HG03103 (cell line): ENCODE results near the gene RALA.
A peak's percentile ranks its signal among the peaks of the same experiment; 100 is the strongest.
"Not testable (repeated sequence)": the region's sequence is repeated elsewhere in the genome, so short reads cannot be mapped to it uniquely, and the experiment has no call there.

ENCODE experiments used
- ATAC-seq: cut with Tn5 transposase; IDR thresholded peaks from one replicate; pipeline ENCODE4 v1.9.1; 2021; ENCODE audit warnings: low read depth; ENCODE audit not compliant: unreplicated experiment

RALA gene

DNA sequence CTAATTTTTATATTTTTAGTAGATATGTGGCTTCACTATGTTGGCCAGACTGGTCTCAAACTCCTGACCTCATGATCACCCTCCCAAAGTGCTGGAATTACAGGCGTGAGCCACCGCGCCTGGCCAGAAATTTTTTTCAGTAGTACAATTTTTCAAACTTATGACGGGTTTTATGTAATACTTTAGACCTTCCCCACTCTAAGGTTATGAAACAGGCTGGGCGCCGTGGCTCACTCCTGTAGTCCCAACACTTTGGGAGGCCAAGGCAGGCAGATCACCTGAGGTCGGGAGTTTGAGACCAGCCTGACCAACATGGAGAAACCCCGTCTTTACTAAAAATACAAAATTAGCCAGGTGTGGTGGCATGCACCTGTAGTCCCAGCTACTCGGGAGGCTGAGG lies 56.5 kb downstream of the RALA start:
- ATAC-seq = not testable (repeated sequence)

DNA sequence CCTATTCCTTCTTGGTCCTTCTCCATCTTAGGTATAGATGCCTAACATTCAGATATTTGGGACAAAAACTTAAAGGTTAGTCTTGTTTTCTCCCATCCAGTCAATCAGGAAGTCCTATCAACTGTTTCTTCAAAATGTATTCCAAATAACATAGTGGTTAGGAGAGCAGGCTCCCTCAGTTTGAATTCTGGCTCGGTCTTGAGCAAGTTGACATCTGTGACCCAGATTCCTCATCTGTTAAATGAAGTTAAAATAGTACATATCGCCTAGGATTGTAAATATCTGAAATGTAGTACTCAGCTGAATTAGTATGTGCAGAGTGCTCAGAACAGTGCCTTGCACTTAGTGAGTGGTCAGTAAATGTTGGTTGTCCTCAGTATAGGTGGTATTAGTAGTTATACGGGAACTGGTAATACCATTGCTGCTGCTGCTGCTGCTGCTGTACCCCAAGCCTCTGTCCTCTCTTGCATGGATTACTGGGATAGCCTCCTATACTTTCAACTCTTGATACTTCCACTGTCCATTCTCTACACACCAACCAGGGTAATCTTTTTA lies 58.6 kb downstream of the RALA start:
- ATAC-seq = no peak

DNA sequence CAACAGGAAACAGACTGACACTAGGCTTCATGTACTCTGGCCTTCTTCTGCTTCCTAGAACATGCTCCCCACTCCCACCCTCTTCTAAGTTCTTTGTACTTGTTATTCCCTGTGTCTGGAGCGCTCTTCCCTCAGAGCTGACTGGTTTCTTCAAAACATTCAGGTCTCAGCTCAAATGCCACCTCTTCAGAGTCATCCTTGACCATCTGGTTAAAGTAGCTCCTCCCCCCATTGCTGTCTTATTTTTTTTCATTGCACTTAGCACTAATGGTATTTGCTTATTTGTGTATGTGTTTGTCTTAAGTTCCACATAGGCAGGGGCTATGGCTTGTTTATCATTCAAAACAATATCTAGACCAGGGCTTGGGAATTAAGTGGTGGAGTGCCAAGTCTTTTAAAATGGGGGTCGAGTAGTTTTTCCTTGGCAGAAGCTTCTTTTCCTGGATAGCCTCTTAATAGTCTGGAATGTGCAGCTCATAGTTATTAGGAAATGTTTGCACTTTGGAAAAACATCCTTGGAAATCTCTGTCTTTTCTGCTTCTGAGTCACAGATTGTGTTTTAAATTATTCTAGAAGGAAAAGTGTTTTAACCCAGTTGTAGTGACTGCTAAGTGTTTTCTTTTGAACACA lies 60.0 kb downstream of the RALA start:
- no peak for ATAC-seq

DNA sequence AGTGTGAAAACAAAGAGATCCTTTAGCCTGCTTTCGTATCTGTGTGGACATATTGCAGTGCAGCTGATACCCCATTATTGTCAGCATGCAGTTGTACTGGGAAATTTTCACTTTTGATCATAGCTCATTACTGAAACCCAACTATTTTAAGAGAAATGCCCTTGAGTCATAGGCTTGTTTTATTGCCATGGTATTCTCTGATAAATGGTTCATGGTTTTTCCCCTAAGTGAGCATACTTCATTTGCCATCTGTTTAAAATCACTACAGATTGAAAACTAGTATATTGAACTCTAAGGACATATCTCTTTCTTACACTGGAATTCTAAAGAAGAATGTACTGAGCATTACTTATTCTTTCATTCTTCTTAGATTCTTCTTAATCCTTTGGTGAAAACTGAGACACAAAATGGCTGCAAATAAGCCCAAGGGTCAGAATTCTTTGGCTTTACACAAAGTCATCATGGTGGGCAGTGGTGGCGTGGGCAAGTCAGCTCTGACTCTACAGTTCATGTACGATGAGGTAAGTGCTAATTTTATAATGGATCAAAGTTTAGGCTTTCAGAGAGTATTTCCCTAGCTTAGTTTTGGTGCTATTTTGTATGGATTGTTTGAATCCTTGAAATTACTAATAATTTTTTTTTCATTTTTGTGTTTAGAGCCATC lies 63.0 kb downstream of the RALA start:
- ATAC-seq = peak; percentile 62

DNA sequence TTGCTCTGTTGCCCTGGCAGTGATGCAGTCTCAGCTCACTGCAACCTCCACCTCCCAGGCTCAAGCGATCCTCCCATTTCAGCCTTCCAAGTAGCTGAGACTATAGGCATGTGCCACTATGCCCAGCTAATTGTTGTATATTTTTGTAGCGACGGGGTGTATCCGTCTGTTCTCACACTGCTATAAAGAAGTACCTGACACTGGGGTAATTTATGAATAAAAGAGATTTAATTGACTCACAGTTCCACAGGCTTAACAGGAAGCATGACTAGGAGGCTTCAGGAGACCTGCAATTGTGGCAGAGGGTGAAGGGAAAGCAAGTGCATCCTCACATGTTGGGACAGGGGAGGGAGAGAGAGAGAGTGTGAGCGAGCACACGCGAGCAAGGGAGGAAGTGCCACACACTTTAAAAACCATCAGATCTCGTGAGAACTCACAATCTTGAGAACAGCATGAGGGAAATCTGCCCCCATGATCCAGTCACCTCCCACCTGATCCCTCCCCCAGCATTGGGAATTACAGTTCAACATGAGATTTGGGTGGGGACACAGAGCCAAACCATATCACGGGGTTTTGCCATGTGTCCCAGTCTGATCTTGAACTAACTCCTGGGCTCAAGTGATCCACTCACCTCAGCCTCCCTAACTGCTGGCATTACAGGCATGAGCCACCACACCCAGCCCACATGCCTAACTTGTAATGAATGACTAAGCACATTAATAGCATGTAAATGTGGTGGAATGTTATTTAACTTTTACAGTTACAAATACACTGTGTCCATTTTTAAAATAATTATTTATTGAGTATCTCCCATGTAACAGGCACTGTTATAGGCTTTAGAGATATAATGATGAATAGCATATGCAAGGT lies 65.5 kb downstream of the RALA start:
- no peak for ATAC-seq

DNA sequence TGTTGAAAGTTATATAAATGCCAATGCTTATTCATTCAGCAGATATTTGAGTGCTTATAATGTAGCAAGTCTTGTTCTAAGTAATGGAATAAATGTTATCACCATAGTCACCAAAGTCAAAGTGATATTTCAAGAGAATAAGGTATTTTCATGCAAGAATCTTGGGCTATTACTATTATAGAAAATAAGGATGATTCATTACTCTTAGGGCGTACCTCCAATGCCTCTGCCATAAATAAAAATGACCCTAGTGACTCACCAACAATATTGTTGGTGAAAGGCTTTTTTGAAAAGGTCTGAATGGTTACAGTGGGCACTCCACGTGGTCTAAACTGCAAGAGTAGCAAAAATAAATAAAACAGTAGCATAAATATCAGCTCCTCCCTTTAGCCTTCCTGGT lies 68.4 kb downstream of the RALA start:
- no peak for ATAC-seq

DNA sequence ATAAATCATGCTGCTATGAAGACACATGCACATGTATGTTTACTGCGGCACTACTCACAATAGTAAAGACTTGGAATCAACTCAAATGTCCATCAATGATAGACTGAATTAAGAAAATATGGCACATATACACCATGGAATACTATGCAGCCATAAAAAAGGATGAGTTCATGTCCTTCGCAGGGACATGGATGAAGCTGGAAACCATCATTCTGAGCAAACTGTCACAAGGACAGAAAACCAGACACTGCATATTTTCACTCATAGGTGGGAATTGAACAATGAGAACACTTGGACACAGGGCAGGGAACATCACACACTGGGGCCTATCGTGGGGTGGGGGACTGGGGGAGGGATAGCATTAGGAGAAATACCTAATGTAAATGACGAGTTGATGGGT lies 69.7 kb downstream of the RALA start:
- not testable (repeated sequence) for ATAC-seq

DNA sequence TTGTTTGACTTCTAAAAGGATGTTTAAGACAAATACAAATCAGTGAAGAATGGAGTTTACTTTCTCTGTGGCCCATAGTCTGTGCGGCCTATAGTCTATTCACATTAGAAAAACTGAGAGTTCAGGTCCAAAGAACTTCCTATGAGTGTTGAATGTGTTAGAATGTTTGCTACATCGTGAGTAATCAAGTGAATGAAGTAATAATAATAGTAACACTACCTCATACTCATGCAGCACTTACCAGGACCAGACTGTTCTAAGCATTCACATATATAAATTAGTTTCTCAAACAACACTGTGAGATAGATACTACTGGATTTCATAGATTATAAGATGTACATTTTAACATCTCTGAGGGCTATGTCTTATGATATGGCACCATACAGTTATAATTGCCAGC lies 70.4 kb downstream of the RALA start:
- no peak for ATAC-seq

DNA sequence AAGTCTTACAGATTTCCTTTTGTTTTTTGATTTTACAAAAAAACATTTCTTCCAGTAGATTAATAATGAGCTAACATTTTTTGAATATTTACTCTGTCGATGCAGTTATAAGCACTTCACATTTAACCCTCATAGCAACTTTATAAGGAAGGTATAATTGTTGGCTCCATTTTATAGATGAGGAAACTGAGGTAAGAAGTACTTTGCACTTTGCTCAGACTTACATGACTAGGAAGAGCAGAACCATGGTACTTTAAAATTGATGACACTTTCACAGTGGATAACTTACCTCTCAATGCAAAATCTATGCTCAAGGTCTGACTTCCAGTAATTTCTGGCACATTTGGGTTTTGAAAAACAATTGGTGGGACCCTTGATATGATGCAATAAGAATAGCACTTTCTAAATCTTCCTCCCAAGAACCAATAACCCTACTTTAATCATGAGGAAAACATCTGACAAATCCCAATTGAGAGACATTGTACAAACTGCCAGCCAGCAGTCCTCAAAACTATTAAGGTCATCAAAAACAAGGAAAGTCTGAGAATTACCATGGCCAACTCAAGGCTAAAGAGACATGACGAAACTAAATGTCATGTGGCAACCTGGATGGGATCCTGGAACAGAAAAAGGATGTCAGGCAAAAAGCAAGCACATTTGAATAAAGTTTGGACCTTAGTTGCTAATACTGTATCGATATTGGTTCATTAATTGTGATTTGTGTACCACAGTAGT lies 72.6 kb downstream of the RALA start:
- ATAC-seq = no peak

DNA sequence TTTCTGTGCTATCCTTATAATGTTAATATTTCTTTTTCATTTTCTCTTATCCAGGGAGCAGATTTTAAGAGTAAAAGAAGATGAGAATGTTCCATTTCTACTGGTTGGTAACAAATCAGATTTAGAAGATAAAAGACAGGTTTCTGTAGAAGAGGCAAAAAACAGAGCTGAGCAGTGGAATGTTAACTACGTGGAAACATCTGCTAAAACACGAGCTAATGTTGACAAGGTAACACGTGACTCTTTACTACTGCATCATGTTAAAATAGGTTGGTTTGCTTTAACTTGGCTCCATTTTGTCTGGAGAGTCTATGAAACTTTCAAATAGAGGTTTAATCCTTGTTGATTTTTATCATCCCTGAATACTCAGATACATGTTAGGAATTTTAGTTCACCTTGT lies 73.3 kb downstream of the RALA start:
- no peak for ATAC-seq

DNA sequence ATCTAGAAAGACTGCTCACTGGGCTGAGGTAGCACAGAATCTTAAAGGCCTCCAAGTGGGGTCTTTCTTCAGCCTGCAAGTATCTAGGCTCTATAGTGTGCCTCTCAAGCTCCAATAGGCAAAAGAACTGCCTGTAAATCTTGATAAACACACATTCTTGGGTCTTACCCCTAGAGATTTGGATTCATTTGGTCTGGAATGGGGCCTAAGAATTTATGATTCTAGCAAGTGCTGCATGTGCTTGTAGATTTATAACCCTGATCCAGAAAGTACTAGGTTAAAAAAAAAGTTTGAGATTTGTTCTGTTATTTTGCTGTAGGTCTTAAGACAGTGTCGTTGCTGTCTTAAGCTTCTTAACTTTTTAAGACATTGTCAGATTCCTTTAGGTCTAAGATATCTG lies 74.1 kb downstream of the RALA start:
- no peak for ATAC-seq

DNA sequence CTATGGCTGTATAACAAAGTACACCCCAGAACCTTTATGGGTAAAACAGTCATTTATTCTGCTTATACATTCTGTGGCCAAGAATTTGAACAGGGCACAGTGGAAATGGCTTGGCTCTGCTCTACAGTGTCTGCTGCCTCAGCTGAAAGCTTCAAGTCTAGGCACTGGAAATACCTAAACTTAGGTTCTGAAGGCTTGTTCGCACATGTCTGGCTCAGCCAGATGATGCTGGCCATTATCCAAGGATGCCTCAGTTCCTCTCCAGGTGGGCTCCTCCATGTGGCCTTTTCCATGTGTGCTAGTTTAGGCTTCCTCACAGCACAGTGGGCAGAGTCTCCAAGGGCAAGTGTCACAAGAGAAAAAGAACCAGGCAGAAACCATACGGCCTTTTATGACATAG lies 76.8 kb downstream of the RALA start:
- no peak for ATAC-seq

DNA sequence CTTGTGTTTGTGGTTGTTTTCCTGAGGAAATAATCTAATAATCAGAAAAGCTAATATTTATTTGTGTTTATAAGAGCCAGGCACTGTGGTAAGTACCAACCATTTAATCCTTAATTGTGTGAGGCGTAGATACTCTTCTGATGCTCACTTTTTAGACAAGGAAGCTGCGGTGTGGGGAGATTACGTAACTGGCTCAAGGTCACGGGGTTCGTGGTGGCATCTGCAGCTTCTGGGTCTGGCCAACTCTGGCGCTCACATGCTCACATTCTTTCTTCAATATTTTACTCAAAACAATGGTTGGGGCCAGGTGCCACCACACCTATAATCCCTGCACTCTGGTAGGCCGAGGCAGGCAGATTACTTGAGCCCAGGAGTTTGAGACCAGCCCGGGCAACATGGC lies 77.6 kb downstream of the RALA start:
- ATAC-seq = no peak

DNA sequence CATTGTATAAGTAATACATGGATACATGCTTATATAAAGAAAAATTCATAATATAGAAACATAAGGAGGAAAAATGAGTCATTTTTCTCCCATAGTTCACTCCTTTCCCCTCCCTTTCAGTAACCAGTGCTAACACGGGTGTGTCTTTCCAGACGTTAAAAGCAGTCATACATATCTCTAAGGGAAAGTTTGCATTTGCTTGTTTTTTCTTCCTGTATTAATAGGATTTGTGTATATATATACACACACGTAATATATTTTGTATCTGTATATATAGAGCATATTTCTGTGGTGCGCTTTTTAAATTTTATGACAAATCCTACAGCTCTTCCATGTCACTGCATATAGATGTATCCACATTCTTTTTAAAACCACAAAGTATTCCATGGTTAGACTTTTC lies 78.8 kb downstream of the RALA start:
- ATAC-seq = no peak

DNA sequence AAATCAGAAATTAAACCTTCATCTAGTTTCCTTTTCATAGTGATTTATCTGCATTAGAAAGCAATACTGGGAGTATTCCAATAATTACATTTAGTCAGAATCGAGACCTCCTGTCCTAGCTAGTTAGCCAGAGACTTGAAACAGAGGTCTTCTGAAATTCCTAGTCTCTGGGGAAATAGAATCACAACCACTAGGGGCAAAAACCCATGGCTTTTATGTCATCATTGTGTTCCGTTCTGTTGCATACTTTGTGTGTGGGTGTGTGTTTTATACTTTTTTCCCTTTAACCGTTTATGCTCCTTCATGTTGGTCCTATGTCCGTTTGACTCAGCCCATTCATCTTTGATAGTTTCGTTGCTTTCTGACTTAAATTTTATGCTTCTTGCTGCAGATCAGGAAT lies 79.8 kb downstream of the RALA start:
- no peak for ATAC-seq

DNA sequence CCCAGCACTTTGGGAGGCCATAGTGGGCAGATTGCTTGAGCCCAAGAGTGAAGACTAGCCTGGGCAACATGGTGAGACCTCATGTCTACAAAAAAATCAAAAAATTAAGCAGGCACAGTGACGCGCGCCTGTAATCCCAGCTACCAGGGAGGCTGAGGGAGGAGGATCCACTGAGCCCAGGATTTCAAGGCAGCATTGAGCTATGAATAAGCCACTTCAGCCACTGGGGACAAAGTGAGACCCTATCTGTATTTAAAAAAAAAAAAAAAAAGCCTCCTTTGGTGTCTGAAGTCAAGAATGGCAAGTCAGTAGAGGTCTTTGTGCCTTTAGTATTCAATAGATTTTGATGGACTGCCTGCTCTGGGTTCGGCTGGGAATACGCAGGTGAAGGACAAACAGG lies 85.7 kb downstream of the RALA start:
- ATAC-seq = no peak

DNA sequence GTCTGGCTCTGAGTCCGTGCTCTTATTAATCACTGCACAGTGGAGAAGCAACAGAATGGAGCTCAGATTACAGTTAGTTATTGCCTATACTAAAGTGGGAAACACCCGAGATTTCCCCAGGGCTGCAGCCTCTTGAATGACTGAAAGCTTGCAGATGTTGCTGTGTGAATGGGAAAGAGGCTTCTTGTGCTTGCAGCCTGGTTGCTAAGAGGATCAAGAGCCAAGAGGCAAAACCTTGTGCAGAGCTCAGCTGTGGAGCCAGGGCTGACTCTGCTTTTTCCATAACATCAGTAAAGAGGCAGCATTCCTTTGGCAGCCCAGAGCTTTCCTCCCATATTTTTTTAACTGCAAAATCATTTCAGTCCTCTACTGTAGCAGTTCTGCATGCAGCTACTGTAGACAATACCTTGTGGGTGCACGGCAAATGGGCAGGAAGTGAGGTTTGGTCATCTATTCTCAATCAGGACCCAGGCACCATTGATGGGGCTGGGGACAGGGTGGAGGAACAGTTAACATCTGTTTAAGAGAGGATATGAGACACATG lies 86.5 kb downstream of the RALA start:
- peak; percentile 81 for ATAC-seq

DNA sequence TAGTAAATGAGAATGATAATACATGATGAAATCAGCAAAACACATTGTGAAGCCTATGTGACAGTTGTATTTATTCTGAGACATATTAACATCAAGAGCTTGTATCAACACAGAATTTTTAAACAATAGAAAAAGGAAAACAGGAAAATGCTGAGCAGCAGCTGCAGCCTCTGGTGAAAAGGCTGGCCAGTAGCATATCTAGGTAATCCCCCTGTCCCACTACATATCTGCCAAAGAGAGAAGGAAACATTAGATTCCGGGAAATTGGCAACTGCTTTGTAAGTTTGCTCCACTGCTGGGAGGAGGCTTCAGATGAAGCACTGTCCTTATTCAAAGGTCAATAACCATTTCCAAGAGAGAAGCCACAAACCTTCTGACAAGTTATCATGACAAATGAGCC lies 89.4 kb downstream of the RALA start:
- ATAC-seq = no peak

DNA sequence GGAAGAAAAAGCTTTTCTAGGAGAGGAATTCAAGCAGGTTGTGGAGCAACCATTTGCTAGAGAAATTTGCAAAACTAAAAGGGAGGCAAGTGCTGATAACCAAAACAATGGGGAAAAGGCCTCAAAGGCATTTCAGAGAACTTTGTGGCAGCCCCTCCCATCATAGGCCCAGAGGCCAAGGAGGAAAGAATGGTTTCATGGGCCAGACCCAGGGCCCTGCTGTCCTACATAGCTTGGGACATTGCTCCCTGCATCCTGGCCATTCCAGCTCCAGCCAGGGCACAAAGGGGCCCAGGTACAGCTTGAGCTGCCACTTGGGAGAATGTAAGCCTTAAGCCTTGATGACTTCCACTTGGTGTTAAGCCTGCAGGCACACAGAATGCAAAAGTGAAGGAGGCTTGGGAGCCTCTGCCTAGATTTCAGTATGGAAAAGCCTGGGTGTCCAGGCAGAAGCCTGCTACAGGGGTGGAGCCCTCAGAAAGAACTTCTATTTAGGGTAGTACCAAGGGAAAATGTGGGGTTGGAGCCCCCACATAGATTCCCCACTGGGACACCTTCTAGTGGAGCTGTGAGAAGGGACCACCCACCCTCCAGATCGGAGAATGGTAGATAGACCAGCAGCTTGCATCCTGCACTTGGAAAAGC lies 91.2 kb downstream of the RALA start:
- no peak for ATAC-seq

DNA sequence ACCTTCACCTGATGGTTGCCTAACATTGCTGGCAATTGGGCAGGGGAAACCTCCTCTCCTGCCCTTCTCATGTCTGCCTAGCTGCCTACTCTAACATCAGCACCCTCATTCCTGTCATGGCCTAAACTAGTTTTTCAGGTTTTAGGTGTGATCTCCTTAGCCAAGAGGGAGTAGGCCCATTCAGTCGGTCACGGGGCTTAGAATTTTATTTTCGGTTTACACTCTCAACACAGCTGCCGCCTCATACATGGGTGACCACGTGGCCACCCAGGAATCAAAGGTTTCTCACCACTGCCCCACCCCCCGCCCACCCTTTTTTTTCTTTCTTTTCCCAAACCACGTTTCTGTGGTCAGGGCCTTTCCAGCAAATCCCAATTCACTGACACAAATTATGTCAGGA lies 97.2 kb downstream of the RALA start:
- no peak for ATAC-seq
